Spleen (tissue), 11 donors: Measurements from ENCODE around the gene HES3. TPM values are rescaled to one million over a fixed set of nuclear protein-coding genes. Genes with fewer than 3 reads are reported as not detected.

Source experiments
- DNase-seq: peaks from one replicate; pipeline ENCODE4 v3.0.0-alpha.2; 2020
- H3K27ac ChIP-seq, 8 donors: fragments of 200-600 bp; sonication (generic) in 7 of 8; 1 replicate in 4 of 8; 2 replicates in 4 of 8; pipeline versions ENCODE4 v1.5.0 to v1.8.0; 2016 to 2021; ENCODE audit warnings: inconsistent platforms in 4 of 8, mild to moderate bottlenecking in 4 of 8, moderate library complexity in 1 of 8
- H3K27me3 ChIP-seq, 7 donors: fragments of 200-600 bp; sonication (generic) in 6 of 7; replicated peaks in 1 of 7; 1 replicate in 4 of 7; 2 replicates in 3 of 7; pipeline versions ENCODE4 v1.5.0 to v1.8.0; 2016 to 2021; ENCODE audit warnings: inconsistent platforms in 3 of 7, mild to moderate bottlenecking in 1 of 7
- H3K36me3 ChIP-seq, 6 donors: fragments of 200-600 bp; sonication (generic) in 5 of 6; 1 replicate in 4 of 6; 2 replicates in 2 of 6; pipeline versions ENCODE4 v1.5.0 to v1.8.0; 2016 to 2021; ENCODE audit warnings: inconsistent platforms in 2 of 6
- H3K4me1 ChIP-seq, 6 donors: fragments of 200-600 bp; sonication (generic) in 5 of 6; 1 replicate in 3 of 6; 2 replicates in 3 of 6; pipeline versions ENCODE4 v1.5.0 to v1.8.0; 2016 to 2021; ENCODE audit warnings: inconsistent platforms in 3 of 6
- H3K4me3 ChIP-seq, 8 donors: fragments of 200-600 bp; sonication (generic) in 7 of 8; 1 replicate in 4 of 8; 2 replicates in 4 of 8; pipeline versions ENCODE4 v1.5.0 to v1.8.0; 2016 to 2021; ENCODE audit warnings: inconsistent platforms in 4 of 8, mild to moderate bottlenecking in 4 of 8, moderate library complexity in 2 of 8
- H3K9me3 ChIP-seq, 8 donors: fragments of 200-600 bp; sonication (generic) in 7 of 8; 1 replicate in 4 of 8; 2 replicates in 4 of 8; pipeline versions ENCODE4 v1.5.0 to v1.8.0; 2016 to 2021; ENCODE audit warnings: inconsistent platforms in 4 of 8
- CTCF ChIP-seq, 11 experiments: fragments of 200-600 bp in 7 of 11; fragments of 450-650 bp in 4 of 11; sonication (generic) in 4 of 11; IDR thresholded peaks in 8 of 11; conservative IDR thresholded peaks in 3 of 11; 1 replicate in 7 of 11; 2 replicates in 4 of 11; pipeline versions ENCODE4 v1.4.0 to v1.8.0; 2016 to 2021; ENCODE audit warnings: antibody characterized with exemption in 11 of 11, inconsistent platforms in 4 of 11, mild to moderate bottlenecking in 1 of 11
- POLR2A ChIP-seq, 3 donors: fragments of 450-650 bp; IDR thresholded peaks; one replicate each; pipeline ENCODE4 v1.5.1; 2017; ENCODE audit warnings: antibody characterized with exemption in 3 of 3, mild to moderate bottlenecking in 1 of 3
- POLR2AphosphoS5 ChIP-seq, 3 donors: sonication (generic); formaldehyde crosslinking; IDR thresholded peaks; one replicate each; pipeline ENCODE4 v1.5.1; 2017; ENCODE audit warnings: antibody characterized with exemption in 3 of 3
- WGBS, 5 donors: extraction: QIAGEN DNeasy Blood & Tissue Kit in 3 of 5; methylation state at CpG; one replicate each; pipeline versions ENCODE4 v1.1.5 to v1.1.7; 2013 to 2018; 5-methylcytosine and 5-hydroxymethylcytosine counted together
- intact Hi-C: fragments of 100-400 bp; cut with DNase I; formaldehyde crosslinking; loops from one replicate; pipeline ENCODE4 v1.15.0; 2023; ENCODE audit warnings: low total_unique reads
- polyA plus RNA-seq, 3 donors: library from polyadenylated mRNA; stranded (reverse); fragments of 200-250 nt; gene quantifications; one replicate each; pipeline ENCODE4 v1.2.1, GENCODE V29; 2013
- total RNA-seq, 7 donors: library from RNA; depleted of rRNA in 3 of 7; stranded (reverse); fragments of >200 nt in 3 of 7; fragmentation: NEBNext Ultra II Directional in 4 of 7; extraction: Animal tissue kit (Norgen Biotek cat#: 25700) in 4 of 7; gene quantifications; one replicate each; pipeline versions ENCODE4 v1.1.0 to v1.2.1, GENCODE V29; 2016 to 2021
- donor health status: healthy with polysubstance abuse.
- donor health status: DM: no; HTN: no; CAD: no; lungs with moderate emphysema.
- donor health status: DM: no; HTN: no; CAD: no.
- donor health status: Bipolar disorder and iron deficiency.
- donor health status: healthy.
- donor health status: DM: no; HTN: no; CAD: no.
- donor health status: DM: yes; HTN: yes; CAD: no.

The HES3 gene
- total and polyA plus RNA-seq, 10 donors, result not detected

- Histone ChIP-seq H3K9me3 (no peaks in the 10 kb centered on the region), H3K4me1 (peaks cover 0 to 14% (median 1%) of the 10 kb centered on the region in 6 donors), H3K27ac (no peak overlapping the region), H3K36me3 (peaks cover 0 to 53% (median 28%) of the 10 kb centered on the region in 6 donors), H3K27me3 (no peaks in the 10 kb centered on the region), H3K4me3 (no peak overlapping the region)
- intact Hi-C loops, result no loop called here
- WGBS, 5 donors, result 90 to 94% (median 91%) methylated on average over 8 of the region's 8 CpGs
- TF ChIP-seq POLR2AphosphoS5 (IDR thresholded peaks at IDR 0.05), result no peak
- TF ChIP-seq CTCF (IDR thresholded peaks at IDR 0.05 in 8 of 11, conservative IDR thresholded peaks at IDR 0.05 in 3 of 11), result no peak
- no peak for TF ChIP-seq POLR2A (IDR thresholded peaks at IDR 0.05)
- DNase-seq, result no peak
These were observed 23.7 kb upstream of the HES3 start for GRCh38 chr1:6220236-6220635.

- Histone ChIP-seq H3K4me1 (peaks cover 0 to 14% (median 1%) of the 10 kb centered on the region in 6 donors), H3K9me3 (no peaks in the 10 kb centered on the region), H3K27me3 (no peaks in the 10 kb centered on the region), H3K4me3 (no peak overlapping the region), H3K27ac (no peak overlapping the region), H3K36me3 (peaks cover 0 to 64% (median 37%) of the 10 kb centered on the region in 6 donors)
- no peak for TF ChIP-seq POLR2A (IDR thresholded peaks at IDR 0.05)
- TF ChIP-seq POLR2AphosphoS5 (IDR thresholded peaks at IDR 0.05), result no peak
- no peak for TF ChIP-seq CTCF (IDR thresholded peaks at IDR 0.05 in 8 of 11, conservative IDR thresholded peaks at IDR 0.05 in 3 of 11)
- 82 to 97% (median 94%) methylated on average over 11 to 12 of the region's 12 CpGs for WGBS, 5 donors
- no peak for DNase-seq
- intact Hi-C loops, result no loop called here
These were observed 22.7 kb upstream of the HES3 start for GRCh38 chr1:6221210-6221784.

- Histone ChIP-seq H3K9me3 (no peaks in the 10 kb centered on the region), H3K4me3 (no peak overlapping the region), H3K36me3 (peaks cover 6 to 77% (median 50%) of the 10 kb centered on the region in 6 donors), H3K4me1 (peaks cover 0 to 14% (median 1%) of the 10 kb centered on the region in 6 donors), H3K27ac (peak overlapping the region in 7 of 8 donors; percentile 22 to 68 (median 49)), H3K27me3 (no peaks in the 10 kb centered on the region)
- DNase-seq, result no peak
- TF ChIP-seq CTCF (IDR thresholded peaks at IDR 0.05 in 8 of 11, conservative IDR thresholded peaks at IDR 0.05 in 3 of 11) (no peak), POLR2A (IDR thresholded peaks at IDR 0.05) (no peak), POLR2AphosphoS5 (IDR thresholded peaks at IDR 0.05) (no peak)
- intact Hi-C loops, result no loop called here
- 47 to 75% (median 63%) methylated on average over 6 of the region's 6 CpGs for WGBS, 5 donors
These were observed 21.3 kb upstream of the HES3 start for GRCh38 chr1:6222636-6223035.

- Histone ChIP-seq H3K4me3 (no peak overlapping the region), H3K9me3 (no peaks in the 10 kb centered on the region), H3K27me3 (no peaks in the 10 kb centered on the region), H3K27ac (peak overlapping the region in 1 of 8 donors; percentile 49), H3K4me1 (peaks cover 0 to 14% (median 1%) of the 10 kb centered on the region in 6 donors), H3K36me3 (peaks cover 6 to 87% (median 60%) of the 10 kb centered on the region in 6 donors)
- intact Hi-C loops, result no loop called here
- WGBS, 5 donors, result 97 to 98% (median 97%) methylated on average over 13 of the region's 13 CpGs
- TF ChIP-seq POLR2A (IDR thresholded peaks at IDR 0.05) (no peak), POLR2AphosphoS5 (IDR thresholded peaks at IDR 0.05) (no peak), CTCF (IDR thresholded peaks at IDR 0.05 in 8 of 11, conservative IDR thresholded peaks at IDR 0.05 in 3 of 11) (no peak)
- DNase-seq, result no peak
These were observed 20.4 kb upstream of the HES3 start for GRCh38 chr1:6223617-6224016.
